Right hindlimb (tissue), 1 donor: ENCODE measurements around the gene PTGR3.

Experiments used
- DNase-seq: peaks from one replicate; pipeline ENCODE4 v3.0.0-alpha.2; 2018

Gene PTGR3

GRCh38 chr18:75234901-75235300 is 26.0 kb upstream of the PTGR3 start:
- DNase-seq = no peak

GRCh38 chr18:75231053-75231406 is 22.1 kb upstream of the PTGR3 start:
- DNase-seq = no peak

GRCh38 chr18:75230163-75231052 is 21.5 kb upstream of the PTGR3 start:
- no peak for DNase-seq

- DNase-seq = no peak
Observed at GRCh38 chr18:75229437-75229836, 20.5 kb upstream of the PTGR3 start.

- no peak for DNase-seq
Observed at GRCh38 chr18:75228967-75229366, 20.0 kb upstream of the PTGR3 start.

- no peak for DNase-seq
Observed at GRCh38 chr18:75227535-75228296, 18.8 kb upstream of the PTGR3 start.

- DNase-seq = no peak
Observed at GRCh38 chr18:75226956-75227316, 18.0 kb upstream of the PTGR3 start.

GRCh38 chr18:75226286-75226955 is 17.5 kb upstream of the PTGR3 start:
- DNase-seq = no peak

- no peak for DNase-seq
Observed at GRCh38 chr18:75223687-75224347, 14.9 kb upstream of the PTGR3 start.

- no peak for DNase-seq
Observed at GRCh38 chr18:75222407-75222806, 13.5 kb upstream of the PTGR3 start.

GRCh38 chr18:75221897-75222296 is 13.0 kb upstream of the PTGR3 start:
- DNase-seq = no peak

GRCh38 chr18:75221397-75221796 is 12.5 kb upstream of the PTGR3 start:
- no peak for DNase-seq

- no peak for DNase-seq
Observed at GRCh38 chr18:75220551-75221355, 11.8 kb upstream of the PTGR3 start.

- DNase-seq = no peak
Observed at GRCh38 chr18:75219745-75220375, 10.9 kb upstream of the PTGR3 start.

GRCh38 chr18:75218065-75218923 is 9.4 kb upstream of the PTGR3 start:
- DNase-seq = no peak

GRCh38 chr18:75216911-75217689 is 8.2 kb upstream of the PTGR3 start:
- no peak for DNase-seq

- no peak for DNase-seq
Observed at GRCh38 chr18:75216212-75216910, 7.4 kb upstream of the PTGR3 start.

GRCh38 chr18:75215663-75216062 is 6.7 kb upstream of the PTGR3 start:
- DNase-seq = no peak
